ENCODE data around the gene TRA2A.

Gene TRA2A

GRCh38 chr7:23469150-23469960 is 62.4 kb downstream of the TRA2A start:
- no peak for DNase-seq

DNA sequence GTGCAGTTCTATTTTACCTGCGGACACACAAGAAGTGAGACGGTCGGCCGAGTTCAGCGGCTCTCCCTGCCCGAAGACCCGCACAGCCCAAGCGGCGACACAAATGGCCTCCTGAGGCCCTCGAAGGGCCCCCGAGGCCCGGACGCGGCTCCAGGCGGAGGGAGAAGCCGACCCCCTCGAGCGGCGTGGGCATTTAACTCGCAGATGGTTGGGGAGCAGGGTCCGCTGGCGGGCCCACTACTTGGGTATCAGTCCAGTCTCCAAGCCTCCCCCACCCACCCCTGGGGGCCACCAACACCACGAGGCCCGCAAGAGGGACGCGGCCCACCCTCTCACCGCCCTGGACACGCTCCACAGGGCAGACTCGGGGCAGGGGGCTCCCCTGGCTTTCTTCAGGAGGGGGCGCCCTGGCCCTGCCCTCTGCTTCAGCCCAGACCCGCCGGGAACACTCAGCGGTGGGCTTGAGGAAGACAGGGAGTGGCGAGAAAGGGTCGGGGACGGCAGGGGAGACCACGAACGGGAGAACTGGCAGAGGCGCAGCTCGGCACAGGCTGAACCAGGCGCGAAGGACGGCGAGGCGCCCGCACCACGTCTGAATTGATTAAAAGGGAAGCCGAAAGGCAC is 63.1 kb downstream of the TRA2A start:
- DNase-seq: no peak

GRCh38 chr7:23467806-23468525 is 63.8 kb downstream of the TRA2A start:
- DNase-seq: no peak

DNA sequence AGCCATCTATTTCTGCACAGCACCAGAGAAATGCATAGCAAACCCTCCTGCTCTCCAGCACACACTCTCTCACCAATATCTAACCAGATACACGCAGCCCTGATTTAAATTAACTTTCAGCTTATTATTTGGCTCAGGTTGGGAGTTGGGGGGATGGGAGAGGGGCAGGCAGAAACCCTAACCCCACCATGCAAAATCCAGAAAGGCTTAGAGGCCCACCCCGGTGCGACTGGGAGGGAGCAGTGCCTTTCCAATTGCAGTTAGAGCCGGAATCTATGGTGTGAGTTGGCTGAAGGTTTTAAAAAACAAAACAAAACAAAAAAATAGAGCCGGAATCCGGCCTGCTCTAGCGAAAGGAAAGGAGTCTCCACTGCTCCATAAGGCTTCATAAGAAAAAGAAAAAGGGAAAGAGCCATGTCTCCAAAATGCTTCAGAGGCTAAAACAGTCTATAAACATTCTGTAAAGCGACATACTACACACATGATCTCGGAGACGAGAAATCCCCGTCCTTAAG is 64.4 kb downstream of the TRA2A start:
- no peak for DNase-seq

GRCh38 chr7:23462846-23463245 is 68.9 kb downstream of the TRA2A start:
- no peak for DNase-seq

DNA sequence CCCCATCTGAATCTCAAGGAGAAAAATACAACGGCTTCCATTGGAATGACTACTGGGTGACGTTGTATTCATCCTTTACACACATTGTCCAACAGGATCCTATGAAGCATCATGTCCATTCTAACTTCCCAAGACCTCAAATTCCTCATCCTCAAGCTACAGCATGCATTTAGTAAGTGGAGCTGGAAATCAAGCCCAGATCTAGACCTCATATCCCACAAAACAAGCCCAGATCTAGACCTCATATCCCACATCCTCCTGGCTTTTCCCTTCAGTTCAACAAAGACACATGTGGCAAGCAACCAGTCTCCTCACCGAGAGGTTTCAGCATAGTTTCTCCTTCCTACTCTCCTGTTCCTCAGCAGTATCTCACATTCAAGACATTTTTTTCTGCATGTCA is 73.7 kb downstream of the TRA2A start:
- DNase-seq: no peak

- no peak for DNase-seq
These were observed 75.7 kb downstream of the TRA2A start for GRCh38 chr7:23456093-23456492.

DNA sequence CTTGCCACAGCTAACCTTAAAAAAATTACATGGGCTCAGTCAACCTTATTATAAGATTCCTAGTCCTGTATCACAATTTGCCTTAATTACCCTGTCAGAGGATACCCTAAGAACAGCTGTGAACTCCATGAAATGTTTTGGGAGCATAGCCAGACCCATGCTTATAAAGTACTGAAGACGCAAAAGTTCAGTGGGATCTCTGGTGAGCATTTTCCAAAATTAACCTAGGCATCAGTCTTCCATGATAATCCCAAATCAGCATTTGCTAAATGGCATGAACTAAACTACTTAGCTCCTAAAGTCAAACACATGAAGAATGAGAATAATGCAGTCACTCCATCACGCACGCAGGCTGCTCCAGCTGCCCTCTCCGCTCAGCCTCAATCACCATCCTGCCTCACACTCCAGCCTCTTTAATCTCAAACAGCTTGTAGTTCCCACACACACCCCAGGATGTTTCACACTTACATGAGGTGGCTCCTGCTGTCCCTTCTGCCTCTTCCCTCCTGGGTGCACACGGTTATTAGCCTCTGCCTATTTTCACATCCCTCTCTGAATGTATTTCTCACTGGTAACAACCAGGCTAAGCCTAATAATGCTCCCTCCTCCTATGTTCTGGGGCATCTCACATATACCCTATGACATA is 76.8 kb downstream of the TRA2A start:
- no peak for DNase-seq

Measured in NCI-H187 (cell line).